ENCODE measurements around the gene TTC7B.

- TF ChIP-seq CTCF (IDR thresholded peaks at IDR 0.05) (no peak), EP300 (IDR thresholded peaks at IDR 0.05) (no peak), POLR2AphosphoS5 (IDR thresholded peaks at IDR 0.05) (no peak), POLR2A (IDR thresholded peaks at IDR 0.05) (no peak)
These were observed 198.3 kb downstream of the TTC7B start for GRCh38 chr14:90617961-90618360.
